Ectodermal cell (in vitro differentiated cells): Measurements from ENCODE around the gene ZNF174.

ENCODE experiments used
- H3K27ac ChIP-seq: 2 replicates; pipeline ENCODE4 v1.7.0; 2013; ENCODE audit warnings: mild to moderate bottlenecking, low read depth, low read length; ENCODE audit not compliant: insufficient read depth, poor library complexity, severe bottlenecking
- H3K27me3 ChIP-seq: 2 replicates; pipeline ENCODE4 v1.7.0; 2013; ENCODE audit warnings: mild to moderate bottlenecking, low read length; ENCODE audit not compliant: insufficient read depth, control insufficient read depth, poor library complexity, severe bottlenecking
- H3K36me3 ChIP-seq: one replicate; pipeline ENCODE4 v1.7.0; 2013; ENCODE audit warnings: low read length; ENCODE audit not compliant: control insufficient read depth, insufficient read depth
- H3K4me1 ChIP-seq: one replicate; pipeline ENCODE4 v1.7.0; 2013; ENCODE audit warnings: low read length; ENCODE audit not compliant: control insufficient read depth, insufficient read depth
- H3K4me3 ChIP-seq: 2 replicates; pipeline ENCODE4 v1.7.0; 2013; ENCODE audit warnings: low read depth, low read length, control low read depth; ENCODE audit not compliant: insufficient read depth
- H3K9me3 ChIP-seq: 2 replicates; pipeline ENCODE4 v1.7.0; 2013; ENCODE audit warnings: mild to moderate bottlenecking, low read length, moderate library complexity; ENCODE audit not compliant: control insufficient read depth
- WGBS, 2 experiments: methylation state at CpG; one replicate each; pipeline ENCODE4 v1.1.7; 2013; ENCODE audit warnings: missing lambda C conversion rate in 2 of 2; 5-methylcytosine and 5-hydroxymethylcytosine counted together

Gene ZNF174

DNA sequence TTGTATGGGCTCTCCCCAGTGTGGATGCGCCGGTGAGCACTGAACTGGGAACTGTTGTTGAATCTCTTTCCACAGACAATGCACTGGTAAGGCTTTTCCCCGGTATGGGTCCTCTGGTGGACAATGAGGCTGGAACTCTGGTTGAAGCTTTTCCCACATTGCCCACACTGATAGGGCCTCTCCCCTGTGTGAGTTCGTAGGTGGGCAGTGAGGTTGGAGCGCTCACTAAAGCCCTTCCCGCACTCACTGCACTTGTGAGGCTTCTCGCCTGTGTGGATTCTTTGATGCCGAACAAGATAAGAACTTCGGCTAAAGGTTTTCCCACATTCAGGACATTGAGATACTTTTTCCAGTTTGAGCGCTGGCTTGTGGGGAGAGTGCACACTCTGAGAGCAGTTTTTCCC lies 18.0 kb upstream of the ZNF174 start:
- H3K4me3 ChIP-seq: no peak overlapping the region
- no peaks in the 10 kb centered on the region for H3K4me1 ChIP-seq
- H3K27ac ChIP-seq: no peak overlapping the region
- H3K27me3 ChIP-seq: no peaks in the 10 kb centered on the region
- peaks cover 42% of the 10 kb centered on the region for H3K36me3 ChIP-seq
- WGBS, 2 experiments: 95% methylated on average over 10 of the region's 10 CpGs
- no peaks in the 10 kb centered on the region for H3K9me3 ChIP-seq

DNA sequence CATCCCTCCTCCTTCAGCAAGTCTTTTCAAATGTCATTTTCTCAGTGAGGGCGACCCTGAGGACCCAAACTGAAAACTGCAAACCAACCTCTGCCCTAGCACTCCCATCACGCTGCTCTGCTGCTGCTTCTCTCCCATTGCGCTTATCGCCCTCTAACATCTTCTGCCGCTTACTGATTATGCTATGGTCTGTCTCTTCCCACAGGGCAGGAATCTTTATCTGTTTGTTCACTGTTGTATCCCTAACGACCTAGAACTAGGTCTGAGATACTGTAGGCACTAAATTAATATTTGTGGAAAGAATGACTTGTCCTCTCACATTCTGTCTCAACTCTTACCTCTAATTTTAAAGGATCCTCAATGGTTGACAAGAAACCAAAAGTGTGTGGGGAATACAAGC lies 12.7 kb upstream of the ZNF174 start:
- WGBS, 2 experiments: 95% methylated on average over 6 of the region's 6 CpGs
- H3K4me1 ChIP-seq: no peaks in the 10 kb centered on the region
- no peaks in the 10 kb centered on the region for H3K27me3 ChIP-seq
- H3K9me3 ChIP-seq: no peaks in the 10 kb centered on the region
- H3K36me3 ChIP-seq: peaks cover 54% of the 10 kb centered on the region
- H3K27ac ChIP-seq: no peak overlapping the region
- H3K4me3 ChIP-seq: no peak overlapping the region

DNA sequence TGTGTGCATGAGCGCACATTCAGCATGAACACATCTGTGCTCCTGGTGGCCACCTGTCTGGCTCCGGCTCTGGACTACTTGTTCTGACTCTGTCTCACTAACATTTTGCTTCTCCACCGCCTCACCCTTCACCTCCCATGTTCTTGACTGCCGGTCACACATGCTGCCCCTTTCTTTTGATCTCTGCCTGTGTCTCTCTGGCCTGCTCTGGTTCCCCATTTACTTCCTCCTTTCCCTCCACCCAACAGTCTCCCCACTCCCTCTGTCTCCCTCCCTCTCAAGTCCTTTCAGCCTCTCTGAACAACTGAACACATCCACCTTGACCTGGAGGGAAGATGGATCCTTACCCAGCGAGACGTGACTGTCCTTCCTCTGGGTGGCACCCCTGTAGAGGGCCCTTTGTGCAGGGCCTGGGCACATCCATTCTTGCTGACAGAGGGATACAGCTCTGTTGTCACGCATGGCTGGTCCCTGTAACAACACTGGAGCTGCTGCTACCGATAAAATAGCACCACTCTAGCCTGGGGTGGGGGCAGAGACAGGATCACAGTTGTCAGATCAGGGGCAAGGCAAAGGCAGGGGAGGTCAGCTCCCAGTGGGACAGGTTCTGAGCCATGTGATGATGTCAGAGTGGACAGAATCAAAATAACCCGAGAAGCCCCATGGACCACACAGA lies 11.2 kb upstream of the ZNF174 start:
- Histone ChIP-seq H3K9me3 (no peaks in the 10 kb centered on the region), H3K36me3 (peaks cover 52% of the 10 kb centered on the region), H3K4me3 (no peak overlapping the region), H3K27me3 (no peaks in the 10 kb centered on the region), H3K4me1 (no peaks in the 10 kb centered on the region), H3K27ac (no peak overlapping the region)
- WGBS, 2 experiments: 89 to 90% methylated on average over 9 of the region's 9 CpGs

DNA sequence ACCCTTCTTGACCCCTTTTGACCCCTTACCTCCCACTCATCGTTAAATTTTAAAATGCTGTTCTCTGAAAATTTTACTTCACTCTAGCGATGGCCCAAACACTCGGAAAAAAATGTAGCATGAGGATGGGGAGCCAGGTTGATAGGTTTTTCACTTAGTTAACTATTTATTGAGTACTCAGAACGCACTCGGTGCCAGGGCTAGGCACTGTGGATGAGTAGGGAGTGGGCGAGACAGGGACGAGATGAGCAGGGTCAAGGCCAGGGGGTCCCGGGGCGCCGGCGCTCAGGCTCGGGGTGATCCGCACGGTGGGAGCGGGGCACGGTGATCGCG lies 603 bp upstream of the ZNF174 start:
- peak overlapping the region; percentile 91 for H3K4me3 ChIP-seq
- peaks cover 35% of the 10 kb centered on the region for H3K36me3 ChIP-seq
- no peaks in the 10 kb centered on the region for H3K27me3 ChIP-seq
- H3K9me3 ChIP-seq: no peaks in the 10 kb centered on the region
- H3K27ac ChIP-seq: peak overlapping the region; percentile 53
- 1% methylated on average over 18 of the region's 18 CpGs for WGBS, 2 experiments
- peaks cover 3% of the 10 kb centered on the region for H3K4me1 ChIP-seq

DNA sequence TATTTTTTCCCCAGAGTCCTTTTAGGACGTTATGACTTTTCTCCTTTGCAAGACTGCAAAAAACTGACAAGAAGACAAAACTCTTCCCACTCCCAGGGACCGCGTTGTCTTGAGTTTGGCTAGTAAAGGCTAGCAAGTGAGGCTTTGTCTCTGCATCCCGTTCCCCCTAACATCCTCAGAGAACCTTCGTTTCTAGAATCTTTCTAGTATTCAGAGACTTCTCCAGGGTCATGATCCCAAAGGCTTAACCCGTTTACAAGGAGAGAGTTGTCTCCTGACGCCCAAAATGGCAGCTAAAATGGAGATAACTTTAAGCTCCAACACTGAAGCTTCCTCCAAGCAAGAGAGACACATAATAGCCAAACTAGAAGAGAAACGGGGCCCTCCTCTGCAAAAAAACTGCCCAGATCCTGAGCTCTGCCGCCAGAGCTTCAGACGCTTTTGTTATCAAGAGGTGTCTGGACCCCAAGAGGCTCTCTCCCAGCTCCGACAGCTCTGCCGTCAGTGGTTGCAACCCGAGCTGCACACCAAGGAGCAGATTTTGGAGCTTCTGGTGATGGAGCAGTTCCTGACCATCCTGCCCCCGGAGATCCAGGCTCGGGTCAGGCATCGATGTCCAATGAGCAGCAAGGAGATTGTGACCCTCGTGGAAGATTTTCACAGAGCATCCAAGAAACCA lies 843 bp downstream of the ZNF174 start:
- H3K9me3 ChIP-seq: no peaks in the 10 kb centered on the region
- H3K27ac ChIP-seq: no peak overlapping the region
- H3K36me3 ChIP-seq: peaks cover 43% of the 10 kb centered on the region
- no peaks in the 10 kb centered on the region for H3K27me3 ChIP-seq
- 25% methylated on average over 17 of the region's 17 CpGs for WGBS, 2 experiments
- H3K4me3 ChIP-seq: peak overlapping the region; percentile 91
- H3K4me1 ChIP-seq: peaks cover 3% of the 10 kb centered on the region

DNA sequence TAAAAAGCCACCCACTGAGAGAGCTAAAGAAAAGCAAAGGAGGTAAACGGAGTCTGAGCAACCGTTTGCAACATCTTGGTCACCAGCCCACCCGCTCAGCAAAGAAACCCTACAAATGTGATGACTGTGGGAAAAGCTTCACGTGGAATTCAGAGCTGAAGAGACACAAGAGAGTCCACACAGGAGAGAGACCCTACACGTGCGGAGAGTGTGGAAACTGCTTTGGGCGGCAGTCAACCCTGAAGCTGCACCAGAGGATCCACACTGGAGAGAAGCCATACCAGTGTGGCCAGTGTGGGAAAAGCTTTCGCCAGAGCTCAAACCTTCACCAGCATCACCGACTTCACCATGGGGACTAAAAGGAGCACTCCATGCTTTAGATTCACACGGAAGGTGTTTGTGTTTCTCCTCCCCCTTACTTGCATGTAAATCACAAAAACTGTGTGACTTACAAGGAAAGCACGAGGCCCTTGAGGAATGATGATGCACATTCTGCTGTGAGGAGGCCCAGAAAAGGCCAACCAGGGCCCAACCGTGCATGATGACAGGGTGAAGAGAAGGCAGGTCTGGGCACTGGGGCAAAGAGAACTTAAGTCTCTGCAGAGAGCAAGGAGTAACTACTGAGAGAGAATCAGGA lies 7.7 kb downstream of the ZNF174 start:
- Histone ChIP-seq H3K4me1 (no peaks in the 10 kb centered on the region), H3K9me3 (peaks cover 2% of the 10 kb centered on the region), H3K27ac (no peak overlapping the region), H3K27me3 (no peaks in the 10 kb centered on the region), H3K36me3 (peaks cover 41% of the 10 kb centered on the region), H3K4me3 (no peak overlapping the region)
- WGBS, 2 experiments: 96% methylated on average over 12 of the region's 12 CpGs

DNA sequence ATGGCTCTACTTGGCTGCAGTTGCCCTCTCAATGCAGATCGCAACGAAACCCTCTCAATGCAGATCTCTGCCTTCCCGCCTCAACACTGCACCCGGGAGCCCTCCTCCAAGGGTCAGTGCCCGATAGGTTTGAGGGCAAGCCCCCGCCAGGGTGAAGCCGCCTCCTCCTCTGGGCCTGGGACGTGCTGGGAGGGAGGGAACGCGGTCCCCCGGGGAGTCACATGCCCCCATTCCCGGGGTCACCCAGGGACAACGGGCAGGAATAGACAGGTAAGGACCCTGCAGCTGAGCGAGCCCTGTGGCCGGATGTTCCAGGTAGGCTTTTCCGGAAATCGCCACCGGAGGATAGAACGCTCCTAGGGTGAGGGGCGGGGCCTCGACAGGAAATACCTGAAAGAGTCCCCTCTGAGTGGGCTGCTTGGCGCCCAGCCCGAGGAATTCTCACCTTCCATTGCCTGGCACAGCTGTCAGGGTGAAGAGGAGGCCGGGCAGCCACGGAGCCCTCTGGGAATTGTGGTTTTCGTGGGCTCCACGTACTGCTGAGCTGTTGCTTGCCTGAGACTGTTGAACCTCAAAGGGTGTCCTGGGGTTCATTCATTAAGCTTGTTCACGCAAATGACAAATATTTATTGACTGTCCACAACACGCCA lies 12.8 kb downstream of the ZNF174 start:
- no peak overlapping the region for H3K4me3 ChIP-seq
- WGBS, 2 experiments: 88 to 90% methylated on average over 29 of the region's 29 CpGs
- H3K9me3 ChIP-seq: peaks cover 2% of the 10 kb centered on the region

DNA sequence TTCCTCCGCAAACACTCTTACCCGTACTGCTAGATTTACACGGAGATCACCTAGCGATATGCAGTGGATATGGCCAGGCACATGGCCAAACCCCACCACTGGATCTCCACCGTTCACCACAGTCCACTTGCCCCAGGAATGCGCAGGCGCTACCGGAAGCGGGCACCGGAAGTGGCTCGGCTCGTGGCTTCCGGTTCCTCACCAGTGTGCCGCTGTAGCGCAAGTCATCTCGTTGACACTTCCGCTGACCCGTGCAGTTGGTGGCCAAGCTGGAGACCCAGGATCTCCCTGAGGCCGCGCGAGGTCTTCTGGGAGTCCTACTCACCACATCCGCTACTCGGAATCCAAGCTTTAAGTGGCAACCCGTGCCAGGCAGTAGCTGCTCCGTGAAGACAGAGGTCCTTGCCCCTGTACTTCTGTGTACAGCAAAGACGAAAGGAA lies 30.8 kb downstream of the ZNF174 start:
- Histone ChIP-seq H3K4me3 (no peak overlapping the region), H3K36me3 (no peaks in the 10 kb centered on the region), H3K9me3 (no peaks in the 10 kb centered on the region), H3K4me1 (no peaks in the 10 kb centered on the region), H3K27ac (no peak overlapping the region), H3K27me3 (no peaks in the 10 kb centered on the region)
- WGBS, 2 experiments: 95 to 96% methylated on average over 26 of the region's 26 CpGs

More for the DNA sequence above, 12.8 kb downstream of the ZNF174 start:
- H3K27ac ChIP-seq: no peak overlapping the region
- H3K36me3 ChIP-seq: peaks cover 2% of the 10 kb centered on the region
- no peaks in the 10 kb centered on the region for H3K27me3 ChIP-seq
- H3K4me1 ChIP-seq: no peaks in the 10 kb centered on the region

DNA sequence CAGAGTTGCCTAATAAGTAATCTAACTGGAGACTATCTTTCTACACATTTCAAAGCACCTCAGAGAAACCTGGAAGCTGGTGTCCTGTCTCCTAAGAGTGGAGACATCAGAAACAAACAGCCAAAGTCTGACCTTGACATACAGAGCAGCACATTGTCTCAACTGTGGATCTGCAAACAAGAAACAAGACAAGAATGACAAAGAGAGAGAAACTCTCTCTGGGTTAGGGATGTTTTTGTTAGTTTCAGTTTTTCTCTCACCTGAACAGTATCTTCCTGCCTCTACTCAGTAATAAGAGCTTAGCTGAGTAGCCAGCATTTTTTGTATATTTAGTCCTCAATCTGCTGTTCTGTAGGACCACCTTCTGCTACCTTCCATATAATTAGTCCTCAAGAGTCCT lies 33.4 kb downstream of the ZNF174 start:
- Histone ChIP-seq H3K4me1 (no peaks in the 10 kb centered on the region), H3K36me3 (no peaks in the 10 kb centered on the region), H3K27ac (no peak overlapping the region), H3K27me3 (no peaks in the 10 kb centered on the region), H3K4me3 (no peak overlapping the region), H3K9me3 (no peaks in the 10 kb centered on the region)

DNA sequence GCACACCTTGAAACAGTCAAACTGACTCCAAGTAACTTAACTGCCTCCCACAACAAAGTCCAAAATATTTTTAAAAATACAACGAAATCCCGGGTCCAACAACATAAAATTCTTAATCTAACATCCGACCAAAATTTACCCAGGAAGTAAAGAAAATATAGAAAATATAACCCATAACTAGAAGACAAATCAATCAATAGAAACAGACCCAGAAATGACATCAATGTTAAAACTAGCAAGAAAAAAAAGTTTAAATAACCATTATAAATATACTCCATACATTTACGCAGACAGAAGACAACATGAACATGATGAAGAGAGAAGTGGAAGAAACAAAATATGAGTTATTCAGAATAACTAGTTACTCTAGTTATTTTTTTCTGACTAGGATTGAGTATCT lies 38.6 kb downstream of the ZNF174 start:
- no peaks in the 10 kb centered on the region for H3K9me3 ChIP-seq
- WGBS, 2 experiments: 76 to 95% methylated on average over 3 of the region's 4 CpGs
- H3K27ac ChIP-seq: no peak overlapping the region
- H3K36me3 ChIP-seq: no peaks in the 10 kb centered on the region
- H3K4me1 ChIP-seq: no peaks in the 10 kb centered on the region
- H3K4me3 ChIP-seq: no peak overlapping the region
- no peaks in the 10 kb centered on the region for H3K27me3 ChIP-seq
